ENCODE results near the gene CYBRD1.
A peak's percentile ranks its signal among the peaks of the same experiment; 100 is the strongest.

CYBRD1 gene

DNA sequence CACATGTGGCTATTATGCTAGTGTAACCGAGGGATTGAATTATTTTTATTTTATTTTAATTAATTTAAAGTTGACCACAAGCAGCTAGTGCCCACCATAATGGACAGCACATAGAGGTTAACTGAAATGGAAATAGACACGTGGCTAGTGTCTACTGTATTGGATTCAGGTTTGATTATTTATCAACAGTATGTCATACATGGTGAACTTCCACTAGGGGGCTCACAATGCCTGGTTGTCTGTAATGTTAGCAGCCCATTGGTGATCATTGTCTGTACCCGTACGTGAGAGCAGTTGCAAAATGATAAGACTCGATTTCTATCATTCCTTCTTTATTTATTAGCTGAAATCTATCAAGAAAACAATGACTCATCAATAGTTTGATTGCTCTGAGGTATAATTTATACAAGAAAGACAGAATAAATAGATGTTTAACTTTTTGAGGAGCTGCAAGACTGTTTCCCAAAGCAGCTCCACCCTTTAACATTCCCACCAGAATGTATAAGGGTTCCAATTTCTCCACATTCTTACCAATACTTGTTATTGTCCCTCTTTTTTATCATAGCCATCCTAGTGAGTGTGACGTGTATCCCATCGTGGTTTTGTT is 76.5 kb downstream of the CYBRD1 start:
- peak in 31 of 56 donors; percentile 0 to 67 (median 12) for DNase-seq

- no peak for DNase-seq
Observed at GRCh38 chr2:171600126-171600525, 77.9 kb downstream of the CYBRD1 start.

DNA sequence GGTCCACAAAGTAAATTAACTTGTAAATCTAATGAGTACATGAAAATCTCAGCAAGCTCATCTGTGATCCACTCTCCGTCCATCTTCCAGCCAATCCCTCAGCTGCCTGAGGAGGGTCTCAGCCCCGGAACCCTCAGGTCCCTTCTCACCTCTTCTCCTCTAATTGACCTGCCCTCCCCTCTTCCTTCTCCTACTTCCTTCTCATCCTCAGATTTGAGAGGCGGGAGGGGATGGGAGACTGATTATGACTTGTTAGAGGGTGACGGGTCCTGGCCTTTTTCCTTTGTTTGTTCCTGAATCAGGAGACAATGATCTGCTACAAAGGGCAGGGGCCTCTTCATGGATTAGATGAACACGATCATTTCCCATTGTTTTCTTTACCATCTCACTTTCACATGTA is 80.1 kb downstream of the CYBRD1 start:
- no peak for DNase-seq
